Measurements from ENCODE around the gene RBM23. TPM values are rescaled to one million over a fixed set of nuclear protein-coding genes. Genes with fewer than 3 reads are reported as not detected.
"Not testable (repeated sequence)": the region's sequence is repeated elsewhere in the genome, so short reads cannot be mapped to it uniquely, and the experiment has no call there.

RBM23 gene
- total RNA-seq, 1 experiment from 2014 or later, result 76.5 TPM

- Histone ChIP-seq H3K9me2 (ENCODE audit: insufficient read depth) (no peaks in the 10 kb centered on the region), H3K4me2 (peak overlapping the region; percentile 88), H3F3A (ENCODE audit: insufficient read depth, low read depth) (no peaks in the 10 kb centered on the region), H3K4me1 (replicated peaks; ENCODE audit: insufficient read depth) (peaks cover 4% of the 10 kb centered on the region; the same call in 1 of the 2 replicates), H3K9me3 (ENCODE audit: insufficient read depth, low read depth) (no peaks in the 10 kb centered on the region), H4K20me1 (ENCODE audit: insufficient read depth) (no peaks in the 10 kb centered on the region), H2AFZ (peak overlapping the region; percentile 85), H3K27me3 (ENCODE audit: insufficient read depth, low read depth) (no peaks in the 10 kb centered on the region), H3K4me3 (peak overlapping the region; percentile 48; the same call in 1 of the 2 replicates), H3K36me3 (ENCODE audit: low read depth) (no peaks in the 10 kb centered on the region), H3K27ac (no peak overlapping the region), H3K79me2 (ENCODE audit: low read depth) (no peaks in the 10 kb centered on the region)
- ChIA-PET CTCF (interaction anchor here (0.5 to 1.4 kb wide), 12 partner anchors 20 to 1892 kb away, joined by 3 to 6 read pairs (median 4); partner anchors contain the start of gene DAD1), POLR2A (ENCODE audit: unreplicated experiment) (no interaction called here)
- DNase-seq, result peak in 1 of 2 experiments; percentile 80
- peak; percentile 91 for TF ChIP-seq CTCF (conservative IDR thresholded peaks at IDR 0.05)
- no peak for TF ChIP-seq EZH2 (IDR thresholded peaks at IDR 0.05; ENCODE audit: low read depth)
- intact Hi-C loops (cut with micrococcal nuclease; ENCODE audit: unreplicated experiment), result loop anchor here (1.0 to 5.0 kb wide), 5 partner anchors 30 to 296 kb away; no protein-coding TSS in a partner anchor
- BruUV-seq (replicated peaks), result no TSS peak
Observed at GRCh38 chr14:22852940-22853767, 65.8 kb downstream of the RBM23 start.

GRCh38 chr14:22852599-22852939 is 66.4 kb downstream of the RBM23 start:
- Histone ChIP-seq H3F3A (ENCODE audit: insufficient read depth, low read depth) (no peaks in the 10 kb centered on the region), H3K79me2 (ENCODE audit: low read depth) (no peaks in the 10 kb centered on the region), H3K36me3 (ENCODE audit: low read depth) (no peaks in the 10 kb centered on the region), H3K4me2 (peak overlapping the region; percentile 88; the same call in 1 of the 2 replicates), H3K27ac (no peak overlapping the region), H4K20me1 (ENCODE audit: insufficient read depth) (no peaks in the 10 kb centered on the region), H3K9me3 (ENCODE audit: insufficient read depth, low read depth) (no peaks in the 10 kb centered on the region), H2AFZ (no peak overlapping the region), H3K4me3 (no peak overlapping the region), H3K4me1 (replicated peaks; ENCODE audit: insufficient read depth) (peaks cover 4% of the 10 kb centered on the region; the same call in 1 of the 2 replicates), H3K27me3 (ENCODE audit: insufficient read depth, low read depth) (no peaks in the 10 kb centered on the region), H3K9me2 (ENCODE audit: insufficient read depth) (no peaks in the 10 kb centered on the region)
- CTCF ChIA-PET, result interaction anchor here (0.5 to 1.3 kb wide), 9 partner anchors 20 to 1891 kb away, joined by 3 to 6 read pairs (median 4); partner anchors contain the start of gene DAD1
- intact Hi-C loops (cut with micrococcal nuclease; ENCODE audit: unreplicated experiment), result loop anchor here (2.0 to 5.0 kb wide), 3 partner anchors 30 to 295 kb away; no protein-coding TSS in a partner anchor
- BruUV-seq (replicated peaks), result no TSS peak
- no peak for TF ChIP-seq EZH2 (IDR thresholded peaks at IDR 0.05; ENCODE audit: low read depth)
- no peak for DNase-seq
- POLR2A ChIA-PET (ENCODE audit: unreplicated experiment), result no interaction called here

- H3K27ac ChIP-seq; H3K36me3 ChIP-seq (ENCODE audit: low read depth); H3K4me2 ChIP-seq; POLR2A ChIA-PET (ENCODE audit: unreplicated experiment); H3K79me2 ChIP-seq (ENCODE audit: low read depth); H4K20me1 ChIP-seq (ENCODE audit: insufficient read depth); H3K27me3 ChIP-seq (ENCODE audit: insufficient read depth, low read depth); BruUV-seq (replicated peaks); H3K4me3 ChIP-seq; H3K9me3 ChIP-seq (ENCODE audit: insufficient read depth, low read depth); H3K4me1 ChIP-seq (replicated peaks; ENCODE audit: insufficient read depth); H3K9me2 ChIP-seq (ENCODE audit: insufficient read depth); DNase-seq; H3F3A ChIP-seq (ENCODE audit: insufficient read depth, low read depth); H2AFZ ChIP-seq: not testable (repeated sequence)
- CTCF ChIA-PET, result interaction anchor here (0.5 to 1.3 kb wide), 11 partner anchors 21 to 1891 kb away, joined by 3 to 6 read pairs (median 3); partner anchors contain the start of gene DAD1
- intact Hi-C loops (cut with micrococcal nuclease; ENCODE audit: unreplicated experiment), result loop anchor here (2.0 to 5.0 kb wide), 3 partner anchors 29 to 295 kb away; no protein-coding TSS in a partner anchor
Observed at GRCh38 chr14:22852178-22852577, 66.8 kb downstream of the RBM23 start.

All from PC-9 (cell line).